Mesodermal cell (in vitro differentiated cells): Measurements from ENCODE around the gene KLHL26.

Experiments used
- H3K27ac ChIP-seq: 2 replicates; pipeline ENCODE4 v1.7.0; 2013; ENCODE audit warnings: mild to moderate bottlenecking, low read depth, low read length, moderate library complexity; ENCODE audit not compliant: severe bottlenecking
- H3K36me3 ChIP-seq: 2 replicates; pipeline ENCODE4 v1.7.1; 2013; ENCODE audit warnings: mild to moderate bottlenecking, low read length, moderate library complexity; ENCODE audit not compliant: control insufficient read depth, insufficient read depth
- H3K4me1 ChIP-seq: one replicate; pipeline ENCODE4 v1.7.1; 2013; ENCODE audit warnings: mild to moderate bottlenecking, low read length; ENCODE audit not compliant: insufficient read depth, control insufficient read depth, poor library complexity, severe bottlenecking
- H3K4me3 ChIP-seq: 2 replicates; pipeline ENCODE4 v1.7.0; 2013; ENCODE audit warnings: low read length, control low read depth, mild to moderate bottlenecking; ENCODE audit not compliant: insufficient read depth, poor library complexity, severe bottlenecking; ENCODE audit errors: extremely low read depth
- H3K9me3 ChIP-seq: 2 replicates; pipeline ENCODE4 v1.7.1; 2013; ENCODE audit warnings: mild to moderate bottlenecking, low read length, moderate library complexity; ENCODE audit not compliant: control insufficient read depth
- WGBS, 2 experiments: methylation state at CpG; one replicate each; pipeline ENCODE4 v1.1.5; 2013; ENCODE audit warnings: missing lambda C conversion rate in 2 of 2; ENCODE audit not compliant: insufficient coverage in 2 of 2; 5-methylcytosine and 5-hydroxymethylcytosine counted together

Gene KLHL26

DNA sequence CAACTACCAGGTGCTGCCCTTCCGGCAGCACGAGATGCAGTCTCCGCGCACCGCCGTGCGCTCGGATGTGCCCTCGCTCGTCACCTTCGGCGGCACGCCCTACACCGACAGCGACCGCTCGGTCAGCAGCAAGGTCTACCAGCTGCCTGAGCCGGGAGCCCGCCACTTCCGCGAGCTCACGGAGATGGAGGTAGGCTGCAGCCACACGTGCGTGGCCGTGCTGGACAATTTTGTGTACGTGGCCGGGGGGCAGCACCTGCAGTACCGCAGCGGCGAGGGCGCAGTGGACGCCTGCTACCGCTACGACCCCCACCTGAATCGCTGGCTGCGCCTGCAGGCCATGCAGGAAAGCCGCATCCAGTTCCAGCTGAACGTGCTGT lies 31.4 kb downstream of the KLHL26 start:
- no peak overlapping the region for H3K4me3 ChIP-seq
- 97 to 98% methylated on average over 36 to 38 of the region's 38 CpGs for WGBS, 2 experiments
- peaks cover 19% of the 10 kb centered on the region for H3K36me3 ChIP-seq
- H3K27ac ChIP-seq = no peak overlapping the region
- peaks cover 22% of the 10 kb centered on the region for H3K4me1 ChIP-seq
- no peaks in the 10 kb centered on the region for H3K9me3 ChIP-seq

DNA sequence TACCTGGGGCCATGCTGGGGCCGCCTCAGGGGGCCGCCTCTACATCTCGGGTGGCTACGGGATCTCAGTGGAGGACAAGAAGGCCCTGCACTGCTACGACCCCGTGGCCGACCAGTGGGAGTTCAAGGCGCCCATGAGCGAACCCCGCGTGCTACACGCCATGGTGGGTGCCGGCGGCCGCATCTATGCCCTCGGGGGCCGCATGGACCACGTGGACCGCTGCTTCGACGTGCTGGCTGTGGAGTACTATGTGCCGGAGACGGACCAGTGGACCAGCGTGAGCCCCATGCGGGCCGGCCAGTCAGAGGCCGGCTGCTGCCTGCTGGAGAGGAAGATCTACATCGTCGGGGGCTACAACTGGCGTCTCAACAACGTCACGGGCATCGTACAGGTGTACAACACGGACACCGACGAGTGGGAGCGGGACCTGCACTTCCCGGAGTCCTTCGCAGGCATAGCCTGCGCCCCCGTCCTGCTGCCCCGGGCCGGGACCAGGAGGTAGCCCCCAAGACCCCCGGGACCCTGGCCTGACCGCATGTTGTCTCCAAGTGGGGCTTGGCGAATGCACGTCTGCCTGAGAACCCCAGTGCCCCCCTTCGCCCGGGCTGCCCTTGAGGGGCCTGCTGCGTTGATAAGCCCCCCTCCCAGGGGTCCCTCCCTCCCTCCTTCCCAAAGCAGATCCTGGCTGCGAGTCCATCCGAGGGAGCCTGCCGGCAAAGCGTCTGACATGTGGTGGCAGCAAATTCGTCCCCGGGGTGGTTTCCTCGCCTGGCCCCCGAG lies 32.1 kb downstream of the KLHL26 start:
- H3K36me3 ChIP-seq = peaks cover 19% of the 10 kb centered on the region
- H3K9me3 ChIP-seq = no peaks in the 10 kb centered on the region
- peaks cover 16% of the 10 kb centered on the region for H3K4me1 ChIP-seq
- 95 to 96% methylated on average over 58 of the region's 58 CpGs for WGBS, 2 experiments
- H3K4me3 ChIP-seq = no peak overlapping the region
- H3K27ac ChIP-seq = no peak overlapping the region

DNA sequence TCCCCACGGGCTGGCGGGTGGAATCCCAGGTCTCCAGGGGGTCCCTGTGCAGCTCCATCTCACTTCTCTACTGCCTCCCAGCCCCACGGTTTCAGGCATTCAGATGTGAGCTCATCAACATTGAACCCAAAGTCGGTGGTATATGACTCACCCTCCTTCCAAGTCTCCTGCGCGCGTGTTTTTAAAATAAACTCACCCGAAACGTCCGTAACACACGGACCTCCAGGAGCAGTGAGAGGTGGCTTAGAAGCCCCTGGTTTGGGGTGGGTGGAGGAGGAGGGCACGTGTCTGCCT lies 32.6 kb downstream of the KLHL26 start:
- Histone ChIP-seq H3K27ac (no peak overlapping the region), H3K4me1 (peaks cover 11% of the 10 kb centered on the region), H3K36me3 (peaks cover 19% of the 10 kb centered on the region), H3K4me3 (no peak overlapping the region), H3K9me3 (no peaks in the 10 kb centered on the region)
- 80 to 90% methylated on average over 3 to 11 of the region's 12 CpGs for WGBS, 2 experiments

DNA sequence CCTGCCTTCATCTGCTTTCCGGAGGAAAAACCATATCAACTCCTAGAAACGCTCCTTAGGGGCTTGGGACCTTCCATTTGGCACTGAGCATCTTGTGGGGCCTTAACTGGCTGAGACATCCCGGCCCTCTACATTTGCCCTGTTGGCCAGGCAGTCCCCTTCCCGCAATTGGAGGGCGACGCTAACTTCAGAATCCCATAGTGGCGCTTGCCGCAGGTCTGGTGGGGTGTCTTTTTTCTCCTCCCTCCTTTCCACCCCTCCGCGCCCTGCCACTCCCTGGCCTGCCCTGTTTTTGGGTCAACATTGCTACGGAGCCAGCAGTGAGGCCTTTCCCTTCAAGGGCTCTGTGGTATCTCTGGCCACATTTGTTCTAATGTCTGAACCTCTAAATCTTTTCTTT lies 33.1 kb downstream of the KLHL26 start:
- WGBS, 2 experiments = 89 to 92% methylated on average over 8 to 11 of the region's 11 CpGs
- Histone ChIP-seq H3K9me3 (no peaks in the 10 kb centered on the region), H3K4me3 (no peak overlapping the region), H3K4me1 (peaks cover 11% of the 10 kb centered on the region), H3K27ac (no peak overlapping the region), H3K36me3 (peaks cover 19% of the 10 kb centered on the region)

DNA sequence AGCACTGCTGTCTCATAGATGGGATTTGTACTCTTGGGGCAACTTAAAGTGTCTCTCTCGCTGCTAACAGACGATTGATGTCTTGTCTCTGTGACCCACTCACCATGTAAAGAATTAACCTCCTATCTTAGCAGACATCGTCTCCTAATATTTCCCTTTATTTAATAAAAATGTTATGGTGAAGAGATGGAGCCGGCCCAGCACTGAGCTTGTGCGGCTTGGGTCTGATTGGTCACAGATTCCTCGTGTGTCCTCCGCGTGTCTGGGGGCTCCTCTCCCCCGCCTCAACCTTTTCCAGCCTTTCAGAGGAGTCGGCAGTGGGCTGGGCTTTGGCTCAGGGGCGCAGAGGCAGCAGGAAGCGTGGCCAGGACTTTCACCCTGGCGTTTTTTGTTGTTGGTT lies 33.5 kb downstream of the KLHL26 start:
- H3K9me3 ChIP-seq = no peaks in the 10 kb centered on the region
- no peak overlapping the region for H3K4me3 ChIP-seq
- H3K27ac ChIP-seq = no peak overlapping the region
- WGBS, 2 experiments = 82 to 95% methylated on average over 7 to 8 of the region's 13 CpGs
- peaks cover 19% of the 10 kb centered on the region for H3K36me3 ChIP-seq
- peaks cover 11% of the 10 kb centered on the region for H3K4me1 ChIP-seq

DNA sequence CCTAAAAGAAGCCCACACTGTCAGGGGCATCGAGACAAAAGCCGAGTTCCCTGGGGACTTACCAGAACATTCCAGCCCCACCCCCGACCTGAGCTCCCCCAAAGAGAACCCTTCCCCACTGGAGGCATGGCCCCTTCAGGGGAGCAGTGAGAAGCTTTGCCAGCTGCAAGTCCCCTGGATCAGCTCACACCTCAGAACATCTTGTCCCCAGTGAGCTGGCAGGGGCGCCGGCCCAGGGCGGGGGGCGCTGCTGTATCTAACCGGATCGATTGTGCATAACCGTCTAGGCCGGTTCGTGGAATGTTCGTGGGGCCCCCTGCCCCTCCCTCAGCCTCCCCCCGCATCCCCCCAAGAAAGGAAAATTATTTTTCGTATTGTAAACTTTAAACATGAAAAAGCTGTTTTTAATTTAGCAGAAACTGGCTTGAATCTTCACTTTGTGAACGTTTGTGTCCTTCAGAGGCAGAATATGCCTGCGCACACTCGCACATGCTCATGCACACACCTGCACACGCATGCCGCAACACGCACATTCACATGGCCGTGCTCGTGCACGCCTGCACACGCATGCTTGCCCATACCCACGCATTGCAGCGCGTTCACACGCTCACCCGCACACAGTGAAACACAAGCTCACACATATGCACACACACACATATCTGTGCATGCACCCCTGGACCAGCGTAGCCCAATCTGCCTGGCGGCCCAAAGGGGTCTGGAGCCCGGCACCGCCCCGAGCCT lies 34.6 kb downstream of the KLHL26 start:
- no peak overlapping the region for H3K27ac ChIP-seq

DNA sequence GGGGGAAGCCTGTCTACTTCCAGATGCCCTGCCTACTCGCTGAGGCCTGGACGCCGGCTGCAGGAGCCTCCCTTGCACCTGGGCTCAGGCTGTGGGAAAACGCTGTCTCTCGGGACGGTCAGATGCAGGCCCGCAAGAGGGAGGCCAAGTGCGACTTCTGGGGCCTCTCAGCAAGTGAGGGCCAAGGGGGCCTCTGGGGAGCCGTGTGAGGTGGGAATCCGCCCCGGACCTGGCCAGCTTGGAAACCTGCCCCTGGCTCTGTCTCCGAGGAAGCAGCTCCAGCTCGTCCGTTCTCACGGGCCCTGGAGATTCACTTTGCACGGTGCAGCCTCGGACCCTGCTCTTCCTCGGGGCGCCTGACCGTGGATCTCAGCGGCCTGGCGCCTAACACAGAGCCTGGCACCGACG lies 35.2 kb downstream of the KLHL26 start:
- peaks cover 11% of the 10 kb centered on the region for H3K4me1 ChIP-seq
- peaks cover 19% of the 10 kb centered on the region for H3K36me3 ChIP-seq
- no peak overlapping the region for H3K27ac ChIP-seq
- H3K9me3 ChIP-seq = no peaks in the 10 kb centered on the region
- no peak overlapping the region for H3K4me3 ChIP-seq
- whole genome bisulfite sequencing, 2 experiments = 92 to 96% methylated on average over 21 to 23 of the region's 24 CpGs

More for the DNA sequence above, 34.6 kb downstream of the KLHL26 start:
- Histone ChIP-seq H3K9me3 (no peaks in the 10 kb centered on the region), H3K4me1 (peaks cover 11% of the 10 kb centered on the region), H3K4me3 (no peak overlapping the region), H3K36me3 (peaks cover 19% of the 10 kb centered on the region)
- WGBS, 2 experiments = 90 to 94% methylated on average over 16 to 31 of the region's 35 CpGs

DNA sequence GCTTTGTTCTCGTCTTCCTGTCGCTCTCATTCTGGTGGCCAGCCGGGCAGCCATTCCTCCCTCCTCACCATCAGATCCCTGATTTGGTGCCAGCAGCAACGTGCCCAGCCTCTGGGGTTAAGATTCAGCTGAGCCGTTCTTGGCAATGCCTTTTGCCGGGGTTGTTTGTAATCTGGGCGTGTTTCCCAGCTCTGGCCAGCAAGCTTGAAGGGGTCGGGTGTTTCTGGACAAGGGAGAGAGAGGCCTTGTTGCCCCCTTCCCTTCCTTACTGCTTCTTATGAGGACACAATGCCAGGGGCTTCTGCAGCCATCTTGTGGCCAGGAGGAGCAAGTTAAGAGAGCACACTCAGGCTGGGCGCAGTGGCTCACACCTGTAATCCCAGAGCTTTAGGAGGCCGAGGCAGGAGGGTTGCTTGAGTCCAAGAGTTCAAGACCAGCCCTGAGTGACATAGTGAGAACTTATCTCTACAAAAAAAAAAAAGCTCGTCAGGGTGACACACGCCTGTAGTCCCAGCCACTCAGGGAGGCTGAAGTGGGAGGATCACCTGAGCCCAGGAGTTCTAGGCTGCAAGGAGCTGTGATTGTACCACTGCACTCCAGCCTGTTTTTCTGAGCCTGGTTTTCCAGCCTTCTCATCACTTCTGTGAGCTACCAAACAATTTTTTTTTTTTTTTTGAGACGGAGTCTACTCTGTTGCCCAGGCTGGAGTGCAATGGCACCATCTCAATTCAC lies 35.9 kb downstream of the KLHL26 start:
- no peak overlapping the region for H3K27ac ChIP-seq
- H3K4me3 ChIP-seq = no peak overlapping the region
- WGBS, 2 experiments = 82 to 91% methylated on average over 6 to 11 of the region's 13 CpGs

DNA sequence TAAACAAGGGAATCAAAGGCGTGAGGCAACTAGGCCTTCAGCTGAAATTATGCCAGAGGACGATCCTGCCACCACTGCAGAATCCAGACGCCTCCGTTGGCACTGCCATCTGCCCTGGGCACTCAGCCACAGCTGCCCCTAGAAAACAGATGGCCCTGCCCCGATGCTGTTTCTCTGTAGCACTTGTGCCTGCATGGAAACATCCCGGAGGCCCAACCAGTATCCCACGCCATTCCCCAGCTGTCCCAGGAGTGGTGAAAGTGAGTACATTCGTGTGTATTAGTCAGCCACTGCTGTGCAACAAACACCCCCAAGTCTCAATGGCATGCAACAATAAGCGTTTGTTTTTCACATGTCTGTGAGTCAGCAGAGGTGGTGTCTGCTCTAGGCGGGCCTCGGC lies 37.8 kb downstream of the KLHL26 start:
- H3K36me3 ChIP-seq = no peaks in the 10 kb centered on the region
- WGBS, 2 experiments = 92 to 98% methylated on average over 11 of the region's 11 CpGs
- no peak overlapping the region for H3K27ac ChIP-seq
- no peaks in the 10 kb centered on the region for H3K9me3 ChIP-seq
- H3K4me1 ChIP-seq = peaks cover 21% of the 10 kb centered on the region
- H3K4me3 ChIP-seq = no peak overlapping the region

More for the DNA sequence above, 35.9 kb downstream of the KLHL26 start:
- Histone ChIP-seq H3K9me3 (no peaks in the 10 kb centered on the region), H3K4me1 (peaks cover 17% of the 10 kb centered on the region), H3K36me3 (peaks cover 15% of the 10 kb centered on the region)

DNA sequence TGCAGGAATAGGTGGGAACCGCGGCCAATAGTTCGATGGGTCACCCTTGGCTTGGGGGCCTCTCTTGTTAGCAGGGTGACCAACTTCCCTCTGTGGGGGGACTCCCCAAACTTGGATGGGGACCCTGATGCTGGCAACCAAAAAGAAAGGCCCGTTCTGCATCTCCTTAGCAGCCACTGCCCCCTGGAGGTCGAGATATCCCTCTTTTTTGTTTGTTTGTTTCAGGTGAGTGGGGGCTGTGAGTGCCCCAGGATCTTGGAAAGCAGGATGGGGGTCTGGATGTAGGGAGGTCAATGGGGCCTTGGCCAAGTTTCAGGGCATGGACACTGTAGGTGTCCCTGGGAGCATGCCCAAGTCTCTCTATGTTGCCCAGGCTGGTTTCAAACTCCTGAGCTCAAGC lies 39.0 kb downstream of the KLHL26 start:
- 66 to 73% methylated on average over 5 of the region's 5 CpGs for WGBS, 2 experiments
- no peaks in the 10 kb centered on the region for H3K36me3 ChIP-seq
- H3K4me3 ChIP-seq = no peak overlapping the region
- H3K4me1 ChIP-seq = peaks cover 15% of the 10 kb centered on the region
- no peak overlapping the region for H3K27ac ChIP-seq
- H3K9me3 ChIP-seq = no peaks in the 10 kb centered on the region
